ENCODE measurements around the gene PPEF2.

The PPEF2 gene

DNA sequence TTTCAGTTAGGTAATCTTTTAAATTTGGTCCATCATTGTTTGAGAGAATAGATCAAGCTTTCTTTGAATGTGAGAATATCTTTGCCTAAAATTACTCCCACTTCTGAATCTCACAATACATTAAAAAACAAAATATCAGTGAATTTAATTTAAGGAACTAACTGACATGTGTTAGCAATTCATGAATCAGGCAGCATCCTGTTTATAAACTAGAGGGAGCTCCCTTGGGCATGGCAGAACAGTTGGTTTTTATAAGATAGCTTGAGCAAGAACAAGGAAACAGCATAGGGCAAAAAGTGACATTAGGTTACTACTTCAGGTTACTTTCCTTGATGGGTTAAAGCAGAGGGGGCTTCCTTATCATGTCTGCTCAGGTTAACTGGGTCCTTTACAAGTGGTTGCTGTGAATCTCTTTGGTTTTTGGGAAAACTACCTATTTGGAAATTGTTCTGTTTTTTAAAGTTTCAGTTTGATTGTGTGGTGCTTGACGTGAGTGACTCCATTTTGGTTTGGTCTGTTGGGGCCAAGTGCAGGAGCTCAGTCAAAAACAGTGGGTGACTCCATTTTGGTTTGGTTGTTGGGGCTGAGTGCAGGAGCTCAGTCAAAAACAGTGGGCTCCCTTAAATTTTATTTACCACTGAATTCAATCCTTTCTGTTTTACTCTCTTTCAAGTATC, 68.0 kb downstream of the PPEF2 start:
- H3K4me3 ChIP-seq (ENCODE audit: low read depth, low read length), result no peak overlapping the region
- no peak for TF ChIP-seq CTCF (IDR thresholded peaks at IDR 0.05; ENCODE audit: low read depth, low read length)

- no peak overlapping the region for H3K4me3 ChIP-seq (ENCODE audit: low read depth, low read length)
- no peak for TF ChIP-seq CTCF (IDR thresholded peaks at IDR 0.05; ENCODE audit: low read depth, low read length)
These were observed 70.3 kb downstream of the PPEF2 start for GRCh38 chr4:75831856-75832405.

DNA sequence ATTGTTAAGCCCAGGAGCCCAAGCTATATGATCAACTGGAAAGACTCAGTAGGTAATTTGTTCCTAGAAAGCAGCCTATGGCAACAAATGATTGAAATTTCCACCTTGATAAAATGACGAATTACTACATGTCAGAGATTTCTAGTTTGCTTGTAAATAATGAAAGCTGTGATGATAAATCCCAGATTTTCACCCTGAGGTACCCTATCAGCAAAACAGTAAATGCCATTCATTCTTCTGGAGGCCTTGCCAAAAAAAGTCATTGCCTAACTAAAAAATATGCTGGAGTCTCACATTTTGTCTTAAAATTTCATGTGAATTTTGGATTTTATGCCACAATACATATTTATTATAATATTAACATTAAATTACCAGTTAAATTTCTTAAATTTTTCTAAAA, 71.3 kb downstream of the PPEF2 start:
- no peak for TF ChIP-seq CTCF (IDR thresholded peaks at IDR 0.05; ENCODE audit: low read depth, low read length)
- H3K4me3 ChIP-seq (ENCODE audit: low read depth, low read length), result no peak overlapping the region

GRCh38 chr4:75823812-75824211, 78.4 kb downstream of the PPEF2 start:
- no peak overlapping the region for H3K4me3 ChIP-seq (ENCODE audit: low read depth, low read length)
- TF ChIP-seq CTCF (IDR thresholded peaks at IDR 0.05; ENCODE audit: low read depth, low read length), result no peak

DNA sequence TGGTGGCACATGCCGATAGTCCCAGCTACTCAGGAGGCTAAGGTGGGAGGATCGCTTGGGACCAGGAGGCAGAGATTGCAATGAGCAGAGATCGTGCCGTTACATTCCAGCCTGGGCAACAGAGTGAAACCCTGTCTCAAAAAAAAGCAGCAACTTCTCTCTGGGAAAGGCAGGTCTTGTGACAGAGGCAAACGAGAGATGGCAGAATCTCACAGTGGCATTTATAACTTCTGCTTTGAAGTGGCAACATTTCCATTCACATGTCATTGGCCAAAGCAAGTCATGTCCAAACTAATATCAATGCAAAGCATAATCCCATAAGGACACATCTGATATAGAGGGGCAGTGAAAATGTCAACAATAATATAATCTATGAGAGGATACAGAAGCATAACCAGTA, 79.8 kb downstream of the PPEF2 start:
- H3K4me3 ChIP-seq (ENCODE audit: low read depth, low read length), result no peak overlapping the region
- no peak for TF ChIP-seq CTCF (IDR thresholded peaks at IDR 0.05; ENCODE audit: low read depth, low read length)

DNA sequence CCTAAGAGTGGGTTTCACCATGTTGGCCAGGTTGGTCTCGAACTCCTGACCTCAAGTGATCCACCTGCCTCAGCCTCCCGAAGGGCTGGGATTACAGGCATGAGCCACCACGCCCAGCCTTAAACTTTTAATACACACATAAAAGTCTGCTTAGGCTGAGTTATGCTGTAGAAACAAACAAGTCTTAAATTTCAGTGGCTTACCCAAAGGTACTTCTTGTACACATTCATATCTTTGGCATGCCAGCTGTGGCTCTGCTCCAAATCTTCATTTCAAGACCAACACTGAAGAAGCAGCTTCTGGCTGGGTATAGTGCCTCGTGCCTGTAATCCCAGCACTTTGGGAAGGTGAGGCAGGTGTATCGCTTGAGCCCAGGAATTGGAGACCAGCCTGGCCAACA, 80.3 kb downstream of the PPEF2 start:
- H3K4me3 ChIP-seq (ENCODE audit: low read depth, low read length), result no peak overlapping the region
- no peak for TF ChIP-seq CTCF (IDR thresholded peaks at IDR 0.05; ENCODE audit: low read depth, low read length)

- no peak for TF ChIP-seq CTCF (IDR thresholded peaks at IDR 0.05; ENCODE audit: low read depth, low read length)
- H3K4me3 ChIP-seq (ENCODE audit: low read depth, low read length), result no peak overlapping the region
These were observed 81.0 kb downstream of the PPEF2 start for GRCh38 chr4:75821216-75821615.
